ENCODE measurements around the gene GPSM3.

GRCh38 chr6:32167761-32168262 lies 24.6 kb downstream of the GPSM3 start:
- TF ChIP-seq CTCF (IDR thresholded peaks at IDR 0.05) (no peak), POLR2A (IDR thresholded peaks at IDR 0.05) (no peak), POLR2AphosphoS5 (IDR thresholded peaks at IDR 0.05) (no peak)

Data from upper lobe of left lung (tissue), 4 donors.